ENCODE measurements around the gene COL4A5.

COL4A5 gene

DNA sequence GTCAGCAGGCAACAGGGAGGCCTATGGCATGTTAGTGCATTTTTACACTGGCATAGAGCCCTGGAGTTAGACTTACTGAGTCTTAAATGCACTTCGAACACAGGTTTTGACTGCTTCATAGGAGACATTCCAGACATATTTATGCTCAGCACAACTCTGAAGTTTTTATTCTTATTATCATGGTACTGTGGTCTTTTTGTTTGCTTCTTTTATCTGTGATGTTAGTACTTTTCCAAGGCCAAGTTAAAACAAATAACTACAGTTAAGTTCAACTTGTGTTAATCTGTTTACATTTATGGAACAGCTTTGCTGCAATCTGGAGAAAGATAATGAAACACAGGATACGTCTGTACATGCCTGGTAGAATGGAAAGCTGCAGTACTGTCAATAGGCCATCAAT lies 76.5 kb downstream of the COL4A5 start:
- H3K36me3 ChIP-seq (ENCODE audit: control insufficient read depth, insufficient read depth, low read length): no peaks in the 10 kb centered on the region

DNA sequence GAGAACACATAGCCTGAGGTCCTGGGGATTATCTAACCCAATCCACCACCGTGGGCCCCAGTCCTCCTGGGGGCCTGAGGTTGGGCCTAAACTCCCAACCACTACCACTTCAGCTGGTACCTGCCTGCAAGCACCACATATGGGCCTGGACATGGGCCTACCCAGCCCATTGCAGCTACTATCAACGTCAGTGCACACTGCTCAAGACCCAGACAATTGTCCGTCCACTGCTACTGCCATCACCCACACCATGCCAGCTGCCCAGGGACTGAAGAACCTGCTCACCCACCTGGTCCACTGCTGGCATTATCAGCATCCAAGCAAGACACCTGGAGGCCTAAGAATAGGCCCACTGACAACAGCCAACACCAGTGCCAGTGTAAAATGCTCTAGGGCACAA lies 88.1 kb downstream of the COL4A5 start:
- H3K27ac ChIP-seq: no peak overlapping the region
- TF ChIP-seq, protein P1, sequence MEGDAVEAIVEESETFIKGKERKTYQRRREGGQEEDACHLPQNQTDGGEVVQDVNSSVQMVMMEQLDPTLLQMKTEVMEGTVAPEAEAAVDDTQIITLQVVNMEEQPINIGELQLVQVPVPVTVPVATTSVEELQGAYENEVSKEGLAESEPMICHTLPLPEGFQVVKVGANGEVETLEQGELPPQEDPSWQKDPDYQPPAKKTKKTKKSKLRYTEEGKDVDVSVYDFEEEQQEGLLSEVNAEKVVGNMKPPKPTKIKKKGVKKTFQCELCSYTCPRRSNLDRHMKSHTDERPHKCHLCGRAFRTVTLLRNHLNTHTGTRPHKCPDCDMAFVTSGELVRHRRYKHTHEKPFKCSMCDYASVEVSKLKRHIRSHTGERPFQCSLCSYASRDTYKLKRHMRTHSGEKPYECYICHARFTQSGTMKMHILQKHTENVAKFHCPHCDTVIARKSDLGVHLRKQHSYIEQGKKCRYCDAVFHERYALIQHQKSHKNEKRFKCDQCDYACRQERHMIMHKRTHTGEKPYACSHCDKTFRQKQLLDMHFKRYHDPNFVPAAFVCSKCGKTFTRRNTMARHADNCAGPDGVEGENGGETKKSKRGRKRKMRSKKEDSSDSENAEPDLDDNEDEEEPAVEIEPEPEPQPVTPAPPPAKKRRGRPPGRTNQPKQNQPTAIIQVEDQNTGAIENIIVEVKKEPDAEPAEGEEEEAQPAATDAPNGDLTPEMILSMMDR (IDR thresholded peaks at IDR 0.05): no peak
- no peaks in the 10 kb centered on the region for H3K4me1 ChIP-seq
- H3K4me2 ChIP-seq (ENCODE audit: low read length): no peak overlapping the region
- no peak overlapping the region for H2AFZ ChIP-seq
- no peaks in the 10 kb centered on the region for H3K79me2 ChIP-seq
- no peak overlapping the region for H3K4me3 ChIP-seq (ENCODE audit: low read depth, low read length)
- no peaks in the 10 kb centered on the region for H3K9me3 ChIP-seq (ENCODE audit: control insufficient read depth, low read length)
- no peak overlapping the region for H3K9ac ChIP-seq
- H3K36me3 ChIP-seq (ENCODE audit: control insufficient read depth, insufficient read depth, low read length): no peaks in the 10 kb centered on the region
- no peaks in the 10 kb centered on the region for H3K27me3 ChIP-seq (ENCODE audit: control insufficient read depth, insufficient read depth, low read length)

More for the DNA sequence above, 76.5 kb downstream of the COL4A5 start:
- TF ChIP-seq, protein P1 (IDR thresholded peaks at IDR 0.05): no peak
- H3K4me1 ChIP-seq: no peaks in the 10 kb centered on the region
- no peak overlapping the region for H3K27ac ChIP-seq
- no peak overlapping the region for H2AFZ ChIP-seq
- no peaks in the 10 kb centered on the region for H3K27me3 ChIP-seq (ENCODE audit: control insufficient read depth, insufficient read depth, low read length)
- H3K79me2 ChIP-seq: no peaks in the 10 kb centered on the region
- no peak overlapping the region for H3K9ac ChIP-seq
- no peak overlapping the region for H3K4me2 ChIP-seq (ENCODE audit: low read length)
- no peak overlapping the region for H3K4me3 ChIP-seq (ENCODE audit: low read depth, low read length)
- H3K9me3 ChIP-seq (ENCODE audit: control insufficient read depth, low read length): no peaks in the 10 kb centered on the region

DNA sequence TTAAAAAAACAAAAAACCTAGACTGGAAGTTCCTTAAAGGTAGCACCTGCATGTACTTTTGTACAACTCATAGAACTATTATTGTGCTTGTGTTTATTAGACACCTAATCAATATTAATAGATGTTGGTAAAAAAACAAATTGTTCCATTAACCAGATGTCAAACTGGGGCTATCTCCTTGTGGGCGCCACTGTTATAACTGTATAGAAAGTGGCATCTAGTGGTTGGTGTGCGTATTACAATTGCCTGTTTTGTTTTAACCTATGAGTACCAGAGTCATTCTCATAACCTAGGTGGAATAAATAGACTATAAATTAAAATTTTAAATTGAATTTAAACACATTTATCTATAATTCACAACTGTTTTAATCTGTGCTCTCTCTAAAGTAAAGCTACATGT lies 97.4 kb downstream of the COL4A5 start:
- Histone ChIP-seq H3K79me2 (no peaks in the 10 kb centered on the region), H2AFZ (no peak overlapping the region), H3K9me3 (ENCODE audit: control insufficient read depth, low read length) (no peaks in the 10 kb centered on the region), H3K4me1 (no peaks in the 10 kb centered on the region), H3K36me3 (ENCODE audit: control insufficient read depth, insufficient read depth, low read length) (no peaks in the 10 kb centered on the region), H3K4me3 (ENCODE audit: low read depth, low read length) (no peak overlapping the region), H3K27me3 (ENCODE audit: control insufficient read depth, insufficient read depth, low read length) (no peaks in the 10 kb centered on the region), H3K9ac (no peak overlapping the region), H3K27ac (no peak overlapping the region), H3K4me2 (ENCODE audit: low read length) (no peak overlapping the region)
- TF ChIP-seq, protein P1 (IDR thresholded peaks at IDR 0.05): peak; percentile 65

DNA sequence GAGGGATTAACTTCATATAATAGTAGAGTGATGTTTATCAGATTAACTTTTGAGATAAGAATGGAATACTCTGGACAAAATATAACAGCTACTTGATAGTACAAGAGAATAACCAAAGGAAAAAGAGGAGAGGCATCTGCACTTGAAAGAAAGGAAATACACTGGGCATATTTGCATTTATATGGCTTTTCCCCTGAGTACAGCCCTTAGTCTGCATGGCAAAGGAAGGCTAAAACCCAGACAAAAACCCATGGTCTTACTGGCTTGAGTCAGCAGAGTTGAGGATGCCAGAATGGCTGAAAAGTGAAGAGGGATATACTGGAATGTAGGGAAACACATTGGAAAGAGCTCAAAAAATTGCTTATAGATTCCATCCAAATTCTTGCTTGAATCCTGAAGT lies 101.6 kb downstream of the COL4A5 start:
- H3K4me1 ChIP-seq: no peaks in the 10 kb centered on the region
- H3K27me3 ChIP-seq (ENCODE audit: control insufficient read depth, insufficient read depth, low read length): no peaks in the 10 kb centered on the region
- H3K4me3 ChIP-seq (ENCODE audit: low read depth, low read length): no peak overlapping the region
- H3K9ac ChIP-seq: no peak overlapping the region
- no peaks in the 10 kb centered on the region for H3K79me2 ChIP-seq
- no peak overlapping the region for H2AFZ ChIP-seq
- TF ChIP-seq, protein P1 (IDR thresholded peaks at IDR 0.05): no peak
- no peak overlapping the region for H3K27ac ChIP-seq
- no peaks in the 10 kb centered on the region for H3K9me3 ChIP-seq (ENCODE audit: control insufficient read depth, low read length)
- H3K36me3 ChIP-seq (ENCODE audit: control insufficient read depth, insufficient read depth, low read length): no peaks in the 10 kb centered on the region
- H3K4me2 ChIP-seq (ENCODE audit: low read length): no peak overlapping the region

DNA sequence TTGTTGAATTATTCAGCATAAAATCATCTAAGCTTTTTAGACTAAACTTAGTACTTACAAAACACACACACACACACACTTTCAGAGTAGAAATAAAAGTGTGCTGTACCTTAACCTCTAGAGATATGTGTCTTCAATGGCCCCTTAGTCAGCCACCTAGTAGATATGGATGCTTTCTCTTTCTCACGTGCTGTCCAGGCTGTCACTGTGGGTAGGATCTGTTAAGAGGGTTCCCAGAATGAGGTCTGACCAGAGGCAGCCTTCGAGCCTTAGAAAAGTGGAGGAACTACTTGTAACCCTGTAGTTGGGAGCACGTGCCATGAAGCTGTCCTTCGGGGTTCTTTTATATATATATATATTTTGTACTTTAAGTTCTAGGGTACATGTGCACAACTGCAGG lies 117.9 kb downstream of the COL4A5 start:
- no peak overlapping the region for H3K9ac ChIP-seq
- no peaks in the 10 kb centered on the region for H3K36me3 ChIP-seq (ENCODE audit: control insufficient read depth, insufficient read depth, low read length)
- TF ChIP-seq, protein P1 (IDR thresholded peaks at IDR 0.05): no peak
- no peak overlapping the region for H2AFZ ChIP-seq
- no peaks in the 10 kb centered on the region for H3K79me2 ChIP-seq
- no peaks in the 10 kb centered on the region for H3K9me3 ChIP-seq (ENCODE audit: control insufficient read depth, low read length)
- H3K4me2 ChIP-seq (ENCODE audit: low read length): no peak overlapping the region
- H3K27me3 ChIP-seq (ENCODE audit: control insufficient read depth, insufficient read depth, low read length): no peaks in the 10 kb centered on the region
- no peaks in the 10 kb centered on the region for H3K4me1 ChIP-seq
- H3K4me3 ChIP-seq (ENCODE audit: low read depth, low read length): no peak overlapping the region
- no peak overlapping the region for H3K27ac ChIP-seq
